ENCODE data around the gene PHF21B.

PHF21B gene

GRCh38 chr22:45013138-45013537 is 3.3 kb upstream of the PHF21B start:
- no peak for DNase-seq (ENCODE audit: low spot score)

- DNase-seq (ENCODE audit: low spot score), result no peak
Observed at GRCh38 chr22:45010532-45010900, 711 bp upstream of the PHF21B start.

GRCh38 chr22:45008751-45009605 is 827 bp downstream of the PHF21B start:
- DNase-seq (ENCODE audit: low spot score), result no peak

GRCh38 chr22:45008186-45008681 is 1.6 kb downstream of the PHF21B start:
- no peak for DNase-seq (ENCODE audit: low spot score)

GRCh38 chr22:45007391-45008185 is 2.2 kb downstream of the PHF21B start:
- DNase-seq (ENCODE audit: low spot score), result no peak

- no peak for DNase-seq (ENCODE audit: low spot score)
Observed at GRCh38 chr22:45006964-45007390, 2.8 kb downstream of the PHF21B start.

GRCh38 chr22:45006111-45006963 is 3.5 kb downstream of the PHF21B start:
- no peak for DNase-seq (ENCODE audit: low spot score)

GRCh38 chr22:45001653-45002052 is 8.2 kb downstream of the PHF21B start:
- DNase-seq (ENCODE audit: low spot score), result no peak

GRCh38 chr22:45000330-45000729 is 9.5 kb downstream of the PHF21B start:
- no peak for DNase-seq (ENCODE audit: low spot score)

- DNase-seq (ENCODE audit: low spot score), result no peak
Observed at GRCh38 chr22:44999687-45000086, 10.1 kb downstream of the PHF21B start.

GRCh38 chr22:44999231-44999630 is 10.6 kb downstream of the PHF21B start:
- DNase-seq (ENCODE audit: low spot score), result no peak

- DNase-seq (ENCODE audit: low spot score), result no peak
Observed at GRCh38 chr22:44998296-44998695, 11.5 kb downstream of the PHF21B start.

GRCh38 chr22:44997060-44997459 is 12.7 kb downstream of the PHF21B start:
- no peak for DNase-seq (ENCODE audit: low spot score)

- no peak for DNase-seq (ENCODE audit: low spot score)
Observed at GRCh38 chr22:44996648-44997047, 13.2 kb downstream of the PHF21B start.

- DNase-seq (ENCODE audit: low spot score), result no peak
Observed at GRCh38 chr22:44996120-44996519, 13.7 kb downstream of the PHF21B start.

- no peak for DNase-seq (ENCODE audit: low spot score)
Observed at GRCh38 chr22:44995715-44996114, 14.1 kb downstream of the PHF21B start.

- DNase-seq (ENCODE audit: low spot score), result no peak
Observed at GRCh38 chr22:44995105-44995514, 14.7 kb downstream of the PHF21B start.

GRCh38 chr22:44994399-44995104 is 15.3 kb downstream of the PHF21B start:
- no peak for DNase-seq (ENCODE audit: low spot score)

- DNase-seq (ENCODE audit: low spot score), result no peak
Observed at GRCh38 chr22:44992166-44992565, 17.6 kb downstream of the PHF21B start.

GRCh38 chr22:44991218-44991617 is 18.6 kb downstream of the PHF21B start:
- no peak for DNase-seq (ENCODE audit: low spot score)

- DNase-seq (ENCODE audit: low spot score), result no peak
Observed at GRCh38 chr22:44990810-44991209, 19.0 kb downstream of the PHF21B start.

All from NAMALWA (cell line).